OCI-LY7 (cell line): ENCODE measurements around the gene LYRM4.

Experiments
- EZH2phosphoT487 ChIP-seq: fragments of 200-600 bp; sonication (generic); IDR thresholded peaks from 2 replicates; pipeline ENCODE4 v1.6.1; 2018; ENCODE audit warnings: low read depth, borderline replicate concordance, mild to moderate bottlenecking, mixed run types, antibody characterized with exemption, low read length, moderate library complexity, mixed read lengths
- TF ChIP-seq, protein P1 (sequence below): fragments of 200-600 bp; sonication (generic); conservative IDR thresholded peaks from 2 replicates; pipeline ENCODE4 v1.5.1; 2014; ENCODE audit warnings: mild to moderate bottlenecking, antibody characterized with exemption, low read length, moderate library complexity, mixed read lengths

GRCh38 chr6:5155906-5156305 lies 104.8 kb downstream of the LYRM4 start:
- TF ChIP-seq, protein P1, sequence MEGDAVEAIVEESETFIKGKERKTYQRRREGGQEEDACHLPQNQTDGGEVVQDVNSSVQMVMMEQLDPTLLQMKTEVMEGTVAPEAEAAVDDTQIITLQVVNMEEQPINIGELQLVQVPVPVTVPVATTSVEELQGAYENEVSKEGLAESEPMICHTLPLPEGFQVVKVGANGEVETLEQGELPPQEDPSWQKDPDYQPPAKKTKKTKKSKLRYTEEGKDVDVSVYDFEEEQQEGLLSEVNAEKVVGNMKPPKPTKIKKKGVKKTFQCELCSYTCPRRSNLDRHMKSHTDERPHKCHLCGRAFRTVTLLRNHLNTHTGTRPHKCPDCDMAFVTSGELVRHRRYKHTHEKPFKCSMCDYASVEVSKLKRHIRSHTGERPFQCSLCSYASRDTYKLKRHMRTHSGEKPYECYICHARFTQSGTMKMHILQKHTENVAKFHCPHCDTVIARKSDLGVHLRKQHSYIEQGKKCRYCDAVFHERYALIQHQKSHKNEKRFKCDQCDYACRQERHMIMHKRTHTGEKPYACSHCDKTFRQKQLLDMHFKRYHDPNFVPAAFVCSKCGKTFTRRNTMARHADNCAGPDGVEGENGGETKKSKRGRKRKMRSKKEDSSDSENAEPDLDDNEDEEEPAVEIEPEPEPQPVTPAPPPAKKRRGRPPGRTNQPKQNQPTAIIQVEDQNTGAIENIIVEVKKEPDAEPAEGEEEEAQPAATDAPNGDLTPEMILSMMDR = no peak
- TF ChIP-seq EZH2phosphoT487 = no peak
